Osteocyte (in vitro differentiated cells): Measurements from ENCODE around the gene RBPJ. TPM values are rescaled to one million over a fixed set of nuclear protein-coding genes. Genes with fewer than 3 reads are reported as not detected.
A peak's percentile ranks its signal among the peaks of the same experiment; 100 is the strongest.

Experiments
- DNase-seq: peaks from one replicate; pipeline ENCODE4 v3.0.0; 2021; ENCODE audit warnings: mixed read lengths; ENCODE audit not compliant: unreplicated experiment; ENCODE audit errors: extremely low spot score
- H3K27ac Mint-ChIP-seq: one replicate; pipeline ENCODE4 v1.8.0; 2021; ENCODE audit warnings: mild to moderate bottlenecking, mixed read lengths; ENCODE audit not compliant: unreplicated experiment
- H3K27me3 Mint-ChIP-seq: one replicate; pipeline ENCODE4 v1.8.0; 2021; ENCODE audit warnings: mixed read lengths; ENCODE audit not compliant: unreplicated experiment
- H3K36me3 Mint-ChIP-seq: one replicate; pipeline ENCODE4 v1.8.0; 2021; ENCODE audit warnings: mixed read lengths; ENCODE audit not compliant: unreplicated experiment
- H3K4me1 Mint-ChIP-seq: one replicate; pipeline ENCODE4 v1.8.0; 2021; ENCODE audit warnings: mixed read lengths; ENCODE audit not compliant: unreplicated experiment
- H3K4me3 Mint-ChIP-seq: one replicate; pipeline ENCODE4 v1.8.0; 2021; ENCODE audit warnings: mild to moderate bottlenecking, moderate library complexity, mixed read lengths; ENCODE audit not compliant: unreplicated experiment
- H3K9me3 Mint-ChIP-seq: one replicate; pipeline ENCODE4 v1.8.0; 2021; ENCODE audit warnings: mixed read lengths; ENCODE audit not compliant: unreplicated experiment
- total RNA-seq: library from RNA; stranded (reverse); gene quantifications from 2 replicates; pipeline ENCODE4 v1.2.1, GENCODE V29; 2021
- TF ChIP-seq, protein P1 (sequence below): fragments of 200-600 bp; sonication (generic); IDR thresholded peaks from 2 replicates; pipeline ENCODE4 v1.5.0; 2021; ENCODE audit warnings: antibody characterized with exemption, mild to moderate bottlenecking, moderate library complexity

Gene RBPJ
- total RNA-seq, 1 donor from 2014 or later: 79.8 TPM

DNA sequence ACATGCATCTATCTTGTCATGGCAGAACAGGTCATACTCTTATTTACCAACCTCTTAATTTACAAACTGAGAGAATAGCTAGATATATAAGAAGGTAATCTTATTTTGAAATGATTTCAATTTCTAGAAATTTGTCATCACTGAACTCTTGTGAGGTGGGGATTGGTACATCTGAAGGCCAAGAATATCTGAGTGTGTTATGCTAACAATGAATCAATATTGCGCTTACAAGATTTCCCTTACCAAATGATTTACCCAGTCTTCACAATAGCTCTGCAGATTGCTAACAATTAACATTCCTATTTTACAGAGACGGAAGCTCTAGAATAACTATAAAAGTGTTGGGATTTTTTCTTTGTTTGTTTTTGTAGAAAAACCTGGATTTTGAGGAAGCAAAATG is 48.3 kb downstream of the RBPJ start:
- Mint-ChIP-seq H3K4me3 (no peak overlapping the region), H3K27me3 (no peaks in the 10 kb centered on the region), H3K36me3 (peaks cover 2% of the 10 kb centered on the region), H3K4me1 (peaks cover 59% of the 10 kb centered on the region), H3K9me3 (no peaks in the 10 kb centered on the region), H3K27ac (peak overlapping the region; percentile 84)
- TF ChIP-seq, protein P1, sequence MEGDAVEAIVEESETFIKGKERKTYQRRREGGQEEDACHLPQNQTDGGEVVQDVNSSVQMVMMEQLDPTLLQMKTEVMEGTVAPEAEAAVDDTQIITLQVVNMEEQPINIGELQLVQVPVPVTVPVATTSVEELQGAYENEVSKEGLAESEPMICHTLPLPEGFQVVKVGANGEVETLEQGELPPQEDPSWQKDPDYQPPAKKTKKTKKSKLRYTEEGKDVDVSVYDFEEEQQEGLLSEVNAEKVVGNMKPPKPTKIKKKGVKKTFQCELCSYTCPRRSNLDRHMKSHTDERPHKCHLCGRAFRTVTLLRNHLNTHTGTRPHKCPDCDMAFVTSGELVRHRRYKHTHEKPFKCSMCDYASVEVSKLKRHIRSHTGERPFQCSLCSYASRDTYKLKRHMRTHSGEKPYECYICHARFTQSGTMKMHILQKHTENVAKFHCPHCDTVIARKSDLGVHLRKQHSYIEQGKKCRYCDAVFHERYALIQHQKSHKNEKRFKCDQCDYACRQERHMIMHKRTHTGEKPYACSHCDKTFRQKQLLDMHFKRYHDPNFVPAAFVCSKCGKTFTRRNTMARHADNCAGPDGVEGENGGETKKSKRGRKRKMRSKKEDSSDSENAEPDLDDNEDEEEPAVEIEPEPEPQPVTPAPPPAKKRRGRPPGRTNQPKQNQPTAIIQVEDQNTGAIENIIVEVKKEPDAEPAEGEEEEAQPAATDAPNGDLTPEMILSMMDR: no peak
- DNase-seq: no peak

- Mint-ChIP-seq H3K36me3 (peaks cover 2% of the 10 kb centered on the region), H3K27me3 (no peaks in the 10 kb centered on the region), H3K9me3 (no peaks in the 10 kb centered on the region), H3K4me3 (no peak overlapping the region), H3K27ac (peak overlapping the region; percentile 84), H3K4me1 (peaks cover 56% of the 10 kb centered on the region)
- no peak for DNase-seq
- TF ChIP-seq, protein P1: no peak
These were observed 48.8 kb downstream of the RBPJ start for GRCh38 chr4:26369581-26369980.

- DNase-seq: no peak
- Mint-ChIP-seq H3K27me3 (no peaks in the 10 kb centered on the region), H3K4me1 (peaks cover 54% of the 10 kb centered on the region), H3K4me3 (no peak overlapping the region), H3K27ac (no peak overlapping the region), H3K9me3 (no peaks in the 10 kb centered on the region), H3K36me3 (peaks cover 2% of the 10 kb centered on the region)
- TF ChIP-seq, protein P1: no peak
These were observed 51.3 kb downstream of the RBPJ start for GRCh38 chr4:26372076-26372475.

DNA sequence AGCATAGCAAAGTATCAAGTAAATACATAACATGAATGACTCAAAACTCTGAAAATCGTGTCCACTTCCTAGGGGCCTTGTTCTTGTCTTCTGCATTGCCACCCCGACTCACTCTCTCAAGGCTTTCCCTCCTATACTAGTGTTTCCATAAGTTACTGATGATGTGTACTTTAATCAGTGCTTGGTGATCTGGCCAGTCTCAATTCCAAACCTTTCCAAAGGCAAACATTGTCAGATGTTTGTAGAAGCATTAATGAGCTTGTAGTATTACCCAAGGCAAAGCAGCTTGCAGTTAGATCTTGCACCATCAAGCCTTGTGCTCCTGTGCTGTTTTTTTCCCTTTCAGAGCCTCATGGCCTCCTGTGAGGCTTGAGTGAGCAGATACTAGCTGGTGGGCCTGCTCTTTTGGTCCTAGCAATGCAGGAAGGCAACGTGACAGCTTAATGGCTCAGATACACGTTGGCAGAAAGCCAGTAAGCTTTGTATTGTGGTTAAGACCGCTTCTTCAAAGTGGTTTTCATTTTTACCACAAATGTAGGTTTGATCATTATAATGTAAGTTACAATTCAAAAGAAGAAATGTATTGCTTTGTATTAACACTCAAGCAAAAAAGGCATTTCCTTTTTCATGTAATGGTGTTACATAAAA is 51.8 kb downstream of the RBPJ start:
- peaks cover 54% of the 10 kb centered on the region for H3K4me1 Mint-ChIP-seq

GRCh38 chr4:26375551-26375950 is 54.7 kb downstream of the RBPJ start:
- Mint-ChIP-seq H3K27me3 (no peaks in the 10 kb centered on the region), H3K4me1 (peaks cover 36% of the 10 kb centered on the region), H3K36me3 (peaks cover 1% of the 10 kb centered on the region), H3K4me3 (no peak overlapping the region), H3K27ac (no peak overlapping the region), H3K9me3 (no peaks in the 10 kb centered on the region)
- TF ChIP-seq, protein P1: no peak
- DNase-seq: no peak

More for the DNA sequence above, 51.8 kb downstream of the RBPJ start:
- DNase-seq: no peak
- TF ChIP-seq, protein P1: no peak
- no peak overlapping the region for H3K4me3 Mint-ChIP-seq
- H3K36me3 Mint-ChIP-seq: peaks cover 2% of the 10 kb centered on the region
- H3K27ac Mint-ChIP-seq: no peak overlapping the region
- H3K9me3 Mint-ChIP-seq: no peaks in the 10 kb centered on the region
- H3K27me3 Mint-ChIP-seq: no peaks in the 10 kb centered on the region
